PFSK-1 (cell line): ENCODE data around the gene MMRN1.

Source experiments
- FOXP2 ChIP-seq: optimal IDR thresholded peaks from 2 replicates; pipeline ENCODE3; 2011; ENCODE audit warnings: borderline replicate concordance, control low read depth, inconsistent platforms; ENCODE audit not compliant: insufficient read depth; ENCODE audit errors: extremely low read length, extremely low read depth
- POLR2AphosphoS5 ChIP-seq: IDR thresholded peaks from 2 replicates; pipeline ENCODE4 v1.6.1; 2012; ENCODE audit warnings: low read depth, mild to moderate bottlenecking, control low read depth, low read length, moderate library complexity
- SIN3A ChIP-seq: IDR thresholded peaks from 2 replicates; pipeline ENCODE4 v1.6.1; 2012; ENCODE audit warnings: mild to moderate bottlenecking, low read length, moderate library complexity, borderline replicate concordance; ENCODE audit not compliant: insufficient read depth
- TAF1 ChIP-seq: IDR thresholded peaks from 2 replicates; pipeline ENCODE4 v1.6.1; 2012; ENCODE audit warnings: low read length, control low read depth, borderline replicate concordance; ENCODE audit not compliant: insufficient read depth
- TF ChIP-seq, protein P1 (sequence below), 2 experiments: IDR thresholded peaks; 2 replicates each; pipeline versions ENCODE4 v1.6.1 to v1.8.0; 2011 to 2012; ENCODE audit warnings: low read depth in 2 of 2, low read length in 2 of 2, control low read depth in 1 of 2, inconsistent platforms in 1 of 2, mild to moderate bottlenecking in 1 of 2, moderate library complexity in 1 of 2; ENCODE audit not compliant: insufficient read depth in 1 of 2

MMRN1 gene

DNA sequence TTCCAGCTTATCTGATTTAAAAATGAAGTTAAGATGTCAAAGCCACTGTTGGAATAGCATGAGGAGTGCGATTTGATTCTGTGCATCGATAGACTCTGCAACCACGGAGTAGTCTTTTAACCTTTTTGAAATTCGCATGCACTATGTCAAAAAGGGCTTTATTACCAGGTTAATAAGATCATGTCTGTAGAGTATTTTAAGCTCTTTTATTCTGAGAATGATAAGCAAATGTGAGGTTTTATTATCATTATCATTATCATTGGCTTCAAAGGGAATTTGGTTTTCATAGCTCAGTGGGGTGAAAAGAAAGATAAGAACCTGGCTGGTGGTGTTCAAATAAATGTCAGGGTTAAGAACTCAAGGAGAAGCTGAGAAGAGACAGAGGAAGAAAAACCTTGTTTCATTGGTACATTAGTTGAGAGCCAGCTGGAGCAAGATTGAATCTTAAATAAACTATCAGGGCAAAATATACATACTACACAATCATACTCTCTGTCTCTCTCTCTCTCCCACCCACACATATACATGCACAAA is 102.6 kb downstream of the MMRN1 start:
- TF ChIP-seq, protein P1, sequence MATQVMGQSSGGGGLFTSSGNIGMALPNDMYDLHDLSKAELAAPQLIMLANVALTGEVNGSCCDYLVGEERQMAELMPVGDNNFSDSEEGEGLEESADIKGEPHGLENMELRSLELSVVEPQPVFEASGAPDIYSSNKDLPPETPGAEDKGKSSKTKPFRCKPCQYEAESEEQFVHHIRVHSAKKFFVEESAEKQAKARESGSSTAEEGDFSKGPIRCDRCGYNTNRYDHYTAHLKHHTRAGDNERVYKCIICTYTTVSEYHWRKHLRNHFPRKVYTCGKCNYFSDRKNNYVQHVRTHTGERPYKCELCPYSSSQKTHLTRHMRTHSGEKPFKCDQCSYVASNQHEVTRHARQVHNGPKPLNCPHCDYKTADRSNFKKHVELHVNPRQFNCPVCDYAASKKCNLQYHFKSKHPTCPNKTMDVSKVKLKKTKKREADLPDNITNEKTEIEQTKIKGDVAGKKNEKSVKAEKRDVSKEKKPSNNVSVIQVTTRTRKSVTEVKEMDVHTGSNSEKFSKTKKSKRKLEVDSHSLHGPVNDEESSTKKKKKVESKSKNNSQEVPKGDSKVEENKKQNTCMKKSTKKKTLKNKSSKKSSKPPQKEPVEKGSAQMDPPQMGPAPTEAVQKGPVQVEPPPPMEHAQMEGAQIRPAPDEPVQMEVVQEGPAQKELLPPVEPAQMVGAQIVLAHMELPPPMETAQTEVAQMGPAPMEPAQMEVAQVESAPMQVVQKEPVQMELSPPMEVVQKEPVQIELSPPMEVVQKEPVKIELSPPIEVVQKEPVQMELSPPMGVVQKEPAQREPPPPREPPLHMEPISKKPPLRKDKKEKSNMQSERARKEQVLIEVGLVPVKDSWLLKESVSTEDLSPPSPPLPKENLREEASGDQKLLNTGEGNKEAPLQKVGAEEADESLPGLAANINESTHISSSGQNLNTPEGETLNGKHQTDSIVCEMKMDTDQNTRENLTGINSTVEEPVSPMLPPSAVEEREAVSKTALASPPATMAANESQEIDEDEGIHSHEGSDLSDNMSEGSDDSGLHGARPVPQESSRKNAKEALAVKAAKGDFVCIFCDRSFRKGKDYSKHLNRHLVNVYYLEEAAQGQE (IDR thresholded peaks at IDR 0.05; ENCODE audit: insufficient read depth in 1 of 2, low read depth in 2 of 2, low read length in 2 of 2): no peak
- TF ChIP-seq TAF1: no peak
- TF ChIP-seq SIN3A: no peak
- no peak for TF ChIP-seq FOXP2
- TF ChIP-seq POLR2AphosphoS5: no peak

DNA sequence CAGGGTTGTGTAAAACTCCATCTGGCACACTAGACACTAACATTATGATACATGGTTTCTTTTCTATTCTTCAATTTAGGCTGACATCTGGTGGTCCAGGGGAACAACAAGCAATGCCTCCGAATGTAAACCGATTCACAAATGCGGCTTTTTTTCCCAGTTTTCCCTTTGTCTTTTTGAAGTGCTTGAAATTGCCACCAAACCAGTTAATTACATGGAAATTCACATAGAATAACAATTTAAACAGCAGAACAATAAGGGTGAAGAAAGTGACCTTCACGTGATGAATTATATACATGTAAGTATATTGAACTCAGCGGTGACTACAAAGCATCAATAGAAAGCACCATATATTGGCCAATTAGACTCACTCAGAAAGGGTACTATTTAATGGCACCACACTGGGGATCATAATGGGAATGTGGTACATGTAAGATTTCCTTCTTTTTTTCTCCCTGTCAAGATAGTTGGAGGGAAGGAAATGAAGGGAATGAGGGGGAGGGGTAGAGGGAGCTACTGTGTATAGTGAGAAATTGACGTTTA is 103.9 kb downstream of the MMRN1 start:
- TF ChIP-seq POLR2AphosphoS5 (no peak), TAF1 (no peak)
- TF ChIP-seq, protein P1 (IDR thresholded peaks at IDR 0.05; ENCODE audit: insufficient read depth in 1 of 2, low read depth in 2 of 2, low read length in 2 of 2): no peak

DNA sequence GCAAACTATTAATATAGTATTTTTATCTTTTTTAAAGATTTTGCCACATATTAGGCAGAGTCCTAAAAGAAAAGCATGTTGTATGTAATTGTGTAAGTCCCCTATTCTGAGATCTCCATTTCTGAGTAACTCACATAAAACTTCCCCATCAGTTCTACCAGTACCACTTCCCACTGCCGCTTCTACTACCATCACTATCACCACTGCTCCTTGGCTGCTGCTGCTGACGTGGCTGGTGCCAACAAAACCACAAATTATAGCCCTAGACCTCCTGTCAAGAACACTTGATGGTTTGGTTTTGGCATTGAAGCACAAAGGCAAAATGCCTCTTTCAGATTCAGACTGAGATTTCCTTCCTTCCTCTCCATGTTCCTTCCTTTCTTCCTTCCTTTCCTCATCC is 106.4 kb downstream of the MMRN1 start:
- no peak for TF ChIP-seq FOXP2
- TF ChIP-seq TAF1: no peak
- no peak for TF ChIP-seq SIN3A
- TF ChIP-seq, protein P1 (IDR thresholded peaks at IDR 0.05; ENCODE audit: insufficient read depth in 1 of 2, low read depth in 2 of 2, low read length in 2 of 2): no peak
- TF ChIP-seq POLR2AphosphoS5: no peak

DNA sequence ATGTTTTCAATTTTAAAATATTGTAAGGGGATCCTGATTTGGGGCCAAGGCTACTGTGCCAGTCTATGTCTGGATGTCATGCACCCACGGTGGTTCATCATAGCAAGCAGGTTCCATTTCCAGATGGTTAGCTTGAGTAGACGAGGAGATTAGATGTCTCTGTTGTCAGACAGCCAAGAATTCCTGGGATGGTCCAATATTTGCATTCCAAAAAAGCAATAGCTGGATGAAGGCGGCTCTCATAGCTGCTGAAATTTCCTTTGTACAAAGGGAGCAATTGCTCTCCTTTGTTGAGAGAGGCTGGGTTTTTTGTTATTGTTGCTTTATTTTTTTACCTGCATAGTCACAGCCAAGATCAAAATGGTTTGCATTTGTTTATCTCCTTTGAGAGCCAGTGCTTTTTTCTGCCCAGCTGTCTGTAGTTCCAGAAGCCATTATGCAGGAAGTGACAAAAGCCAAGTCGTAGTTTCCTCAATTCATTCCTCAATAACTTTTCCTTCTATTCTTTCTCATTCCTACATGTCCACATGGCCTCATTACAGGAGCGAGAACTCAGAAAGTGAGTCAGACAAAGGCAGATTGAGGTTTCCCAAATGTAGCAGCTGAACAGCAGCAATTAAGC is 107.9 kb downstream of the MMRN1 start:
- TF ChIP-seq TAF1 (no peak), SIN3A (no peak), POLR2AphosphoS5 (no peak), FOXP2 (no peak)
- TF ChIP-seq, protein P1 (IDR thresholded peaks at IDR 0.05; ENCODE audit: insufficient read depth in 1 of 2, low read depth in 2 of 2, low read length in 2 of 2): no peak
